Tibial artery (tissue), 4 donors: ENCODE measurements around the gene DHRSX.

Experiments used
- DNase-seq, 2 donors: peaks; one replicate each; pipeline ENCODE4 v3.0.0-alpha.2; 2019
- H3K27ac ChIP-seq, 2 donors: fragments of 200-600 bp; sonication (generic) in 1 of 2; 1 replicate in 1 of 2; 2 replicates in 1 of 2; pipeline ENCODE4 v1.5.1; 2018 to 2019; ENCODE audit warnings: mild to moderate bottlenecking in 1 of 2
- H3K27me3 ChIP-seq, 2 donors: fragments of 200-600 bp; sonication (generic) in 1 of 2; one replicate each; pipeline versions ENCODE4 v1.5.1 to v1.6.0; 2016 to 2019
- H3K36me3 ChIP-seq, 3 donors: fragments of 200-600 bp; sonication (generic) in 2 of 3; one replicate each; pipeline ENCODE4 v1.5.1; 2016 to 2019; ENCODE audit warnings: mild to moderate bottlenecking in 2 of 3
- H3K4me1 ChIP-seq, 4 donors: fragments of 200-600 bp; sonication (generic) in 2 of 4; 1 replicate in 3 of 4; 2 replicates in 1 of 4; pipeline ENCODE4 v1.5.1; 2016 to 2019
- H3K4me3 ChIP-seq, 2 donors: fragments of 200-600 bp; sonication (generic) in 1 of 2; 1 replicate in 1 of 2; 2 replicates in 1 of 2; pipeline ENCODE4 v1.5.1; 2018 to 2019; ENCODE audit warnings: mild to moderate bottlenecking in 2 of 2
- H3K9me3 ChIP-seq, 3 donors: fragments of 200-600 bp; sonication (generic) in 1 of 3; one replicate each; pipeline ENCODE4 v1.5.1; 2016 to 2019
- CTCF ChIP-seq, 2 experiments: fragments of 200-600 bp in 1 of 2; fragments of 450-650 bp in 1 of 2; IDR thresholded peaks; one replicate each; pipeline ENCODE4 v1.5.1; 2017 to 2019; ENCODE audit warnings: antibody characterized with exemption in 2 of 2, mild to moderate bottlenecking in 1 of 2, moderate library complexity in 1 of 2
- intact Hi-C: fragments of 100-400 bp; cut with DNase I; formaldehyde crosslinking; loops from one replicate; pipeline ENCODE4 v1.15.0; 2023; ENCODE audit warnings: low total_unique reads

Gene DHRSX

GRCh38 chrX:2402361-2402690 lies 98.5 kb downstream of the DHRSX start:
- Histone ChIP-seq H3K4me3 (no peak overlapping the region), H3K27me3 (no peaks in the 10 kb centered on the region), H3K36me3 (peaks cover 7 to 21% (median 16%) of the 10 kb centered on the region in 3 donors), H3K4me1 (no peaks in the 10 kb centered on the region), H3K27ac (no peak overlapping the region), H3K9me3 (no peaks in the 10 kb centered on the region)
- DNase-seq = no peak
- no peak for TF ChIP-seq CTCF (IDR thresholded peaks at IDR 0.05)
- intact Hi-C loops = no loop called here

- DNase-seq = peak in 1 of 2 donors; percentile 22
- Histone ChIP-seq H3K36me3 (peaks cover 1 to 16% (median 11%) of the 10 kb centered on the region in 3 donors), H3K4me3 (no peak overlapping the region), H3K4me1 (no peaks in the 10 kb centered on the region), H3K9me3 (no peaks in the 10 kb centered on the region), H3K27me3 (no peaks in the 10 kb centered on the region), H3K27ac (no peak overlapping the region)
- intact Hi-C loops = no loop called here
- TF ChIP-seq CTCF (IDR thresholded peaks at IDR 0.05) = no peak
Measured at GRCh38 chrX:2401590-2402360, 99.0 kb downstream of the DHRSX start.

GRCh38 chrX:2401201-2401589 lies 99.6 kb downstream of the DHRSX start:
- TF ChIP-seq CTCF (IDR thresholded peaks at IDR 0.05) = no peak
- H3K36me3 ChIP-seq = peaks cover 0 to 11% (median 8%) of the 10 kb centered on the region in 3 donors
- H3K9me3 ChIP-seq = no peaks in the 10 kb centered on the region
- no peak for DNase-seq
- no peaks in the 10 kb centered on the region for H3K27me3 ChIP-seq
- no peak overlapping the region for H3K4me3 ChIP-seq
- intact Hi-C loops = no loop called here
- H3K27ac ChIP-seq = no peak overlapping the region
- no peaks in the 10 kb centered on the region for H3K4me1 ChIP-seq

- Histone ChIP-seq H3K4me3 (no peak overlapping the region), H3K36me3 (peaks cover 0 to 8% (median 8%) of the 10 kb centered on the region in 3 donors), H3K27me3 (no peaks in the 10 kb centered on the region), H3K27ac (no peak overlapping the region), H3K4me1 (no peaks in the 10 kb centered on the region), H3K9me3 (no peaks in the 10 kb centered on the region)
- no peak for DNase-seq
- intact Hi-C loops = no loop called here
- TF ChIP-seq CTCF (IDR thresholded peaks at IDR 0.05) = no peak
Measured at GRCh38 chrX:2398064-2398656, 102.6 kb downstream of the DHRSX start.

- Histone ChIP-seq H3K36me3 (peaks cover 0 to 8% (median 3%) of the 10 kb centered on the region in 3 donors), H3K27ac (no peak overlapping the region), H3K9me3 (no peaks in the 10 kb centered on the region), H3K4me1 (no peaks in the 10 kb centered on the region), H3K4me3 (no peak overlapping the region), H3K27me3 (no peaks in the 10 kb centered on the region)
- no peak for DNase-seq
- no peak for TF ChIP-seq CTCF (IDR thresholded peaks at IDR 0.05)
- intact Hi-C loops = no loop called here
Measured at GRCh38 chrX:2397229-2398063, 103.3 kb downstream of the DHRSX start.
